ENCODE data around the gene PHRF1. TPM values are rescaled to one million over a fixed set of nuclear protein-coding genes. Genes with fewer than 3 reads are reported as not detected.
"Not testable (repeated sequence)": the region's sequence is repeated elsewhere in the genome, so short reads cannot be mapped to it uniquely, and the experiment has no call there.

The PHRF1 gene
- total and polyA plus RNA-seq, 9 of the 15 experiments (the other 6 are each of a cell fraction or from before 2014, with no cell fraction given), result 0.07 to 37.2 (median 7.7) TPM

DNA sequence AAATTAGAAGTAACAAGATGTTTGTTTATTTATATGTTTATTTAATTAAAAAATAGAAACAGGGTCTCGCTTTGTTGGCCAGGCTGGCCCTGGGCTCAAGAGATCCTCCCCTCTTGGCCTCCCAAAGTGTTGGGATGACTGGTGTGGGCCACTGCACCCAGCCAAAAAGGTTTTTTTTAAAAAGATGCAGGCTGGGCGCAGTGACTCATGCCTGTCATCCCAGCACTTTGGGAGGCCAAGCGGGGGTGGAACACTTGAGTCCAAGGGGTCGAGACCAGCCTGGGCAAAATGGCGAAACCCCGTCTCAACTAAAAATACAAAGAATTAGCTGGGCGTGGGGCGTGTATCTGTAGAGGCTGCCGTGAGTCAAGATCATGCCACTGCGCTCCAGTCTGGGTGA, 74.2 kb downstream of the PHRF1 start:
- no TSS peak for BruUV-seq (replicated peaks)
- ChIA-PET CTCF (ENCODE audit: low intra/inter-chr PET ratio) (interaction anchor here (0.6 kb wide), 1 partner anchor 160 kb away, joined by 6 read pairs; no protein-coding TSS in a partner anchor), POLR2A (interaction anchor here (1.1 kb wide), 1 partner anchor 24 kb away, joined by 4 read pairs; no protein-coding TSS in a partner anchor)
- intact Hi-C loops (cut with micrococcal nuclease), result no loop called here
- Histone ChIP-seq H3K36me3 (ENCODE audit: control insufficient read depth, insufficient read depth, low read length) (peaks cover 70% of the 10 kb centered on the region; the same call in 2 of the 3 replicates), H3K9ac (ENCODE audit: insufficient read depth in 1 of 2, low read depth in 2 of 2, low read length in 2 of 2) (no peak overlapping the region), H2AFZ (ENCODE audit: low read depth, low read length) (no peak overlapping the region), H3K4me1 (replicated peaks in 1 of 2; ENCODE audit: control insufficient read depth in 2 of 2, insufficient read depth in 2 of 2, low read length in 2 of 2) (peaks cover 0 to 11% of the 10 kb centered on the region in 2 experiments; a peak in 2 of 5 replicates), H3K4me2 (ENCODE audit: insufficient read depth, low read length) (no peak overlapping the region), H3K27ac (ENCODE audit: extremely low read depth, low read depth, low read length) (no peak overlapping the region), H3K9me3 (replicated peaks; ENCODE audit: control insufficient read depth, insufficient read depth, low read depth, low read length) (no peaks in the 10 kb centered on the region), H4K20me1 (replicated peaks; ENCODE audit: control insufficient read depth, insufficient read depth, low read length) (no peaks in the 10 kb centered on the region), H3K27me3 (ENCODE audit: control insufficient read depth in 2 of 2, insufficient read depth in 2 of 2, low read length in 2 of 2) (no peaks in the 10 kb centered on the region), H3K9me1 (ENCODE audit: control insufficient read depth, insufficient read depth, low read length) (no peaks in the 10 kb centered on the region), H3K79me2 (ENCODE audit: control insufficient read depth, insufficient read depth, low read length) (no peaks in the 10 kb centered on the region), H3K4me3 (no peak overlapping the region)
- DNase-seq (ENCODE audit: extremely low read depth in 1 of 4, low spot score in 3 of 4), result no peak
- 90% methylated on average over 9 of the region's 10 CpGs for WGBS (ENCODE audit: insufficient coverage, low coverage, missing lambda C conversion rate)
- in situ Hi-C loops (cut with MboI), result no loop called here
- TF ChIP-seq PHTF2 (CRISPR knock-in tag; IDR thresholded peaks at IDR 0.05) (no peak), HDAC6 (IDR thresholded peaks at IDR 0.05; ENCODE audit: low read depth, low read length) (no peak)
- FAIRE-seq, result no peak
- no peak for ATAC-seq

DNA sequence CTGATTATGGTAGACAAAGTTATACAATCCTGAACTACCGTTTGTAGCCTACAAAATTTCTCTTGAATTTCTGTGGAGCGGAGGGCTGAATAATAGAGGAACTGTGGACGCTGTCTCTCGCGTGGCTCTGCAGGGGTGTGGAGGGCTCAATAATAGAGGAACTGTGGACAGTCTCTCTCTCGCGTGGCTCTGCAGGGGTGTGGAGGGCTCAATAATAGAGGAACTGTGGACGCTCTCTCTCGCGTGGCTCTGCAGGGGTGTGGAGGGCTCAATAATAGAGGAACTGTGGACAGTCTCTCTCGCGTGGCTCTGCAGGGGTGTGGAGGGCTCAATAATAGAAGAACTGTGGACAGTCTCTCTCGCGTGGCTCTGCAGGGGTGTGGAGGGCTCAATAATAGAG, 76.9 kb downstream of the PHRF1 start:
- CTCF ChIA-PET (ENCODE audit: low intra/inter-chr PET ratio); ATAC-seq; H3K79me2 ChIP-seq (ENCODE audit: control insufficient read depth, insufficient read depth, low read length); H3K9me1 ChIP-seq (ENCODE audit: control insufficient read depth, insufficient read depth, low read length); BruUV-seq (replicated peaks); H3K4me1 ChIP-seq (replicated peaks in 1 of 2; ENCODE audit: control insufficient read depth in 2 of 2, insufficient read depth in 2 of 2, low read length in 2 of 2); H2AFZ ChIP-seq (ENCODE audit: low read depth, low read length); DNase-seq (ENCODE audit: extremely low read depth in 1 of 4, low spot score in 3 of 4); in situ Hi-C loops (cut with MboI); H3K27ac ChIP-seq (ENCODE audit: extremely low read depth, low read depth, low read length); H3K9ac ChIP-seq (ENCODE audit: insufficient read depth in 1 of 2, low read depth in 2 of 2, low read length in 2 of 2); H3K4me3 ChIP-seq; FAIRE-seq; H3K9me3 ChIP-seq (replicated peaks; ENCODE audit: control insufficient read depth, insufficient read depth, low read depth, low read length); H4K20me1 ChIP-seq (replicated peaks; ENCODE audit: control insufficient read depth, insufficient read depth, low read length); H3K27me3 ChIP-seq (ENCODE audit: control insufficient read depth in 2 of 2, insufficient read depth in 2 of 2, low read length in 2 of 2); H3K4me2 ChIP-seq (ENCODE audit: insufficient read depth, low read length); intact Hi-C loops (cut with micrococcal nuclease): not testable (repeated sequence)
- POLR2A ChIA-PET, result interaction anchor here (0.6 kb wide), 1 partner anchor 10 kb away, joined by 3 read pairs; no protein-coding TSS in a partner anchor
- H3K36me3 ChIP-seq (ENCODE audit: control insufficient read depth, insufficient read depth, low read length), result peaks cover 77% of the 10 kb centered on the region; the same call in 2 of the 3 replicates
- WGBS (ENCODE audit: insufficient coverage, low coverage, missing lambda C conversion rate), result 89% methylated on average over 14 of the region's 14 CpGs

Data from K562 (cell line).